Natural killer cell treated with Interleukin-12 subunit alpha and Interleukin-12 subunit beta and Interleukin-15 and Interleukin-18, amount 100 ng/mL, for 72 hours (primary cell): ENCODE measurements around the gene SEC61A1. TPM values are rescaled to one million over a fixed set of nuclear protein-coding genes. Genes with fewer than 3 reads are reported as not detected.
A peak's percentile ranks its signal among the peaks of the same experiment; 100 is the strongest.

Source experiments
- ATAC-seq, 2 donors: fragments of 150-1000 bp; cut with Tn5 transposase in 1 of 2; sonication (Bioruptor Pico), chemical (Tn5 transposase) in 1 of 2; 2 replicates each; pipeline ENCODE4 v1.10.0; 2021
- DNase-seq: peaks from one replicate; pipeline ENCODE4 v3.0.0; 2022; ENCODE audit warnings: low spot score
- H3K27ac Mint-ChIP-seq, 2 donors: 1 replicate in 1 of 2; 2 replicates in 1 of 2; pipeline ENCODE4 v1.8.0; 2022; ENCODE audit warnings: mixed read lengths in 2 of 2, mild to moderate bottlenecking in 1 of 2, moderate library complexity in 1 of 2
- H3K27me3 Mint-ChIP-seq, 2 donors: 1 replicate in 1 of 2; 2 replicates in 1 of 2; pipeline ENCODE4 v1.8.0; 2022; ENCODE audit warnings: mixed read lengths in 2 of 2
- H3K36me3 Mint-ChIP-seq: one replicate; pipeline ENCODE4 v1.8.0; 2022; ENCODE audit warnings: mixed read lengths
- H3K4me1 Mint-ChIP-seq, 2 donors: 1 replicate in 1 of 2; 2 replicates in 1 of 2; pipeline ENCODE4 v1.8.0; 2022; ENCODE audit warnings: low read depth in 2 of 2, mixed read lengths in 2 of 2, mild to moderate bottlenecking in 1 of 2
- H3K4me3 Mint-ChIP-seq: one replicate; pipeline ENCODE4 v1.8.0; 2022; ENCODE audit warnings: mixed read lengths
- H3K9me3 Mint-ChIP-seq: 2 replicates; pipeline ENCODE4 v1.8.0; 2022; ENCODE audit warnings: mixed read lengths
- total RNA-seq, 2 donors: library from RNA; stranded (reverse); gene quantifications; one replicate each; pipeline ENCODE4 v1.2.3, GENCODE V29; 2022

SEC61A1 gene
- total RNA-seq, 2 donors from 2014 or later, result 278 to 291 TPM

DNA sequence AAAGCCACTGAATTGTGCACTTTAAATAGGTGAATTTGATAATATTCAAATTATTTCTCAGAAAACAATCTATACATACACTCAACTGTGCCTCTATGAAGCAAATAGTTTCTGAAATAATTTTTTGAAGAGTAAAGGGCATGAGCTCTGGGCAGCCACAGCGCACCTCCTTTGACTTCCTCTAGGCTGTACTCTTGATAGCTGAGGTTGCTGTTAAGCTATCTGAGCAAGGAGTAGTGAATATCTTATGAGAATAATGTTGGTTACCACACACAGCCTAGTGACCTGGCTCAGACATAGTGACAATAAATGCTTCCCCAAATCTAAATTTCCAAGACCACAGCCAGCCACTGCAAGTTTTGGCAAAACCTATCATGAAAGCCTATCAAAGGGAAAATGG lies 11.6 kb upstream of the SEC61A1 start:
- peaks cover 15 to 22% of the 10 kb centered on the region in 2 donors for H3K27me3 Mint-ChIP-seq
- no peak overlapping the region for H3K27ac Mint-ChIP-seq
- no peaks in the 10 kb centered on the region for H3K9me3 Mint-ChIP-seq
- no peak overlapping the region for H3K4me3 Mint-ChIP-seq
- H3K36me3 Mint-ChIP-seq, result no peaks in the 10 kb centered on the region
- H3K4me1 Mint-ChIP-seq, result no peaks in the 10 kb centered on the region
- ATAC-seq, result no peak
- DNase-seq, result no peak

DNA sequence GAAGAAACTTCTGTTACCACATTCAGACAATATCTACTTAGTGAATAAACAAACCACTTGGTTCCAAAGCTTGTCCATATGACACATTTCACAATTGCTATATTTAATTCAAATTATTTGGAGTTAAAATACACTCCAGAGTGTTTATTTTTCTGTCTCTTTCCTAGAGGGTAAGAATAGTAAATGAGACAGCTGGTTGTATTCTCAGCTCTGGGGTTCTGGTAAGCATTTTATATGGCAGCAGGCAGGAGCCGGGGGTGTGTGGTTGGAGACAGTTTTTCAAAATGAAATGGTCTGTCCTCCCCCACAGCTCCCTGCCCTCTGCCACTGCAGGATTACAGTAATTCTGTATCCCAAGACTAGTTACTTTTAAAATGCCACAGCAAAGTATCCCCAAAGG lies 10.9 kb upstream of the SEC61A1 start:
- Mint-ChIP-seq H3K27me3 (peaks cover 19 to 22% of the 10 kb centered on the region in 2 donors), H3K4me3 (no peak overlapping the region), H3K27ac (no peak overlapping the region), H3K4me1 (no peaks in the 10 kb centered on the region), H3K9me3 (no peaks in the 10 kb centered on the region), H3K36me3 (no peaks in the 10 kb centered on the region)
- DNase-seq, result no peak
- no peak for ATAC-seq

DNA sequence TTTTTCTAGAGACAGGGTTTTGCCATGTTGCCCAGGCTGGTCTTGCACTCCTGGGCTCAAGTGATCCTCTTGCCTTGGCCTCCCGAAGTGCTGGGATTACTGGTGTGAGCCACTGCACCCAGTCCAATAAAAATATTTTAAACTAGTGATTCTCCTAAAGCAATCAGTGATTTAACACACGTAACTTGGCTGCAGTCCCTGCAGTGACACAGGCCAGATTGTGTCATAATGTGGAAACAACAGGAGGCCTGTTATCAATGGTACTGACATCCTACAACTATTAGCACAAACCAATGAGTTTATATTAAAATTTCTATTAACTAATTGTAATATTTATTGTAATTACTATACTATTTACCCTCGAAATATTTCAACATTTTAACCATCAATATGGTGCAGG lies 1.6 kb upstream of the SEC61A1 start:
- Mint-ChIP-seq H3K27me3 (peaks cover 9 to 11% of the 10 kb centered on the region in 2 donors), H3K4me3 (peak overlapping the region; percentile 89), H3K36me3 (peaks cover 31% of the 10 kb centered on the region), H3K27ac (no peak overlapping the region), H3K9me3 (no peaks in the 10 kb centered on the region), H3K4me1 (peaks cover 36 to 39% of the 10 kb centered on the region in 2 donors)
- ATAC-seq (no peak), DNase-seq (no peak)

- peaks cover 34% of the 10 kb centered on the region for H3K36me3 Mint-ChIP-seq
- H3K27me3 Mint-ChIP-seq, result peaks cover 5 to 9% of the 10 kb centered on the region in 2 donors
- peaks cover 38 to 42% of the 10 kb centered on the region in 2 donors for H3K4me1 Mint-ChIP-seq
- H3K4me3 Mint-ChIP-seq, result peak overlapping the region; percentile 89
- no peaks in the 10 kb centered on the region for H3K9me3 Mint-ChIP-seq
- no peak for DNase-seq
- no peak for ATAC-seq
- H3K27ac Mint-ChIP-seq, result peak overlapping the region; percentile 98 to 99
These were observed 789 bp upstream of the SEC61A1 start for GRCh38 chr3:128051459-128051836.

GRCh38 chr3:128052595-128053351 lies 536 bp downstream of the SEC61A1 start:
- no peak for DNase-seq
- Mint-ChIP-seq H3K27ac (peak overlapping the region; percentile 98 to 99), H3K4me1 (peaks cover 41 to 42% of the 10 kb centered on the region in 2 donors), H3K27me3 (no peaks in the 10 kb centered on the region), H3K36me3 (peaks cover 34% of the 10 kb centered on the region), H3K4me3 (peak overlapping the region; percentile 89), H3K9me3 (no peaks in the 10 kb centered on the region)
- peak in 1 of 2 donors; percentile 35 for ATAC-seq

- Mint-ChIP-seq H3K27ac (peak overlapping the region; percentile 98 to 99), H3K4me3 (peak overlapping the region; percentile 89), H3K36me3 (peaks cover 34% of the 10 kb centered on the region), H3K27me3 (no peaks in the 10 kb centered on the region), H3K4me1 (peaks cover 41 to 42% of the 10 kb centered on the region in 2 donors), H3K9me3 (no peaks in the 10 kb centered on the region)
- ATAC-seq (no peak), DNase-seq (no peak)
These were observed 1.4 kb downstream of the SEC61A1 start for GRCh38 chr3:128053614-128054013.

DNA sequence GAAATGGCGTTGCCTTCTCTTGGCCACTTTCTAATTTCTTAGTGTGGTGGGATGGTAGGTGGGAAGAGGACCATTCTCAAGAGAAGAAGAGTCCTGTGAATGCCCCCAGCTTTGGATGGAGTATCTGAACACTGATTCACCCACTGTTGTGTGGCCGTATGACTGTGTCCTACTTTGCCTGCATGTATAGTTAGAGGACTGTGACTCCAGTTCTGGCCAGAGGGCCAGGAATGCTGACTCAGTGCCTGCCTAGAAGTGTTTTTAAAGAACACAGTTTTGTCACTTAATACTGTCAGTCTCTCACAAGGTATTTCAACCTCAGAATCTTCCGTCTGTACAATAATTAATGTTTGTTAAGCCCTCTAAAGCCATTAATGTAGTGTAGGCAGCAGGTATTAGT lies 2.1 kb downstream of the SEC61A1 start:
- H3K4me1 Mint-ChIP-seq, result peaks cover 41 to 42% of the 10 kb centered on the region in 2 donors
- H3K27me3 Mint-ChIP-seq, result no peaks in the 10 kb centered on the region
- peak overlapping the region; percentile 89 for H3K4me3 Mint-ChIP-seq
- DNase-seq (no peak), ATAC-seq (no peak)
- peaks cover 39% of the 10 kb centered on the region for H3K36me3 Mint-ChIP-seq
- H3K27ac Mint-ChIP-seq, result peak overlapping the region; percentile 98 to 99
- no peaks in the 10 kb centered on the region for H3K9me3 Mint-ChIP-seq

GRCh38 chr3:128056258-128056657 lies 4.0 kb downstream of the SEC61A1 start:
- H3K27ac Mint-ChIP-seq, result no peak overlapping the region
- no peaks in the 10 kb centered on the region for H3K27me3 Mint-ChIP-seq
- no peak overlapping the region for H3K4me3 Mint-ChIP-seq
- DNase-seq (no peak), ATAC-seq (no peak)
- peaks cover 57% of the 10 kb centered on the region for H3K36me3 Mint-ChIP-seq
- H3K9me3 Mint-ChIP-seq, result no peaks in the 10 kb centered on the region
- peaks cover 41 to 47% of the 10 kb centered on the region in 2 donors for H3K4me1 Mint-ChIP-seq

DNA sequence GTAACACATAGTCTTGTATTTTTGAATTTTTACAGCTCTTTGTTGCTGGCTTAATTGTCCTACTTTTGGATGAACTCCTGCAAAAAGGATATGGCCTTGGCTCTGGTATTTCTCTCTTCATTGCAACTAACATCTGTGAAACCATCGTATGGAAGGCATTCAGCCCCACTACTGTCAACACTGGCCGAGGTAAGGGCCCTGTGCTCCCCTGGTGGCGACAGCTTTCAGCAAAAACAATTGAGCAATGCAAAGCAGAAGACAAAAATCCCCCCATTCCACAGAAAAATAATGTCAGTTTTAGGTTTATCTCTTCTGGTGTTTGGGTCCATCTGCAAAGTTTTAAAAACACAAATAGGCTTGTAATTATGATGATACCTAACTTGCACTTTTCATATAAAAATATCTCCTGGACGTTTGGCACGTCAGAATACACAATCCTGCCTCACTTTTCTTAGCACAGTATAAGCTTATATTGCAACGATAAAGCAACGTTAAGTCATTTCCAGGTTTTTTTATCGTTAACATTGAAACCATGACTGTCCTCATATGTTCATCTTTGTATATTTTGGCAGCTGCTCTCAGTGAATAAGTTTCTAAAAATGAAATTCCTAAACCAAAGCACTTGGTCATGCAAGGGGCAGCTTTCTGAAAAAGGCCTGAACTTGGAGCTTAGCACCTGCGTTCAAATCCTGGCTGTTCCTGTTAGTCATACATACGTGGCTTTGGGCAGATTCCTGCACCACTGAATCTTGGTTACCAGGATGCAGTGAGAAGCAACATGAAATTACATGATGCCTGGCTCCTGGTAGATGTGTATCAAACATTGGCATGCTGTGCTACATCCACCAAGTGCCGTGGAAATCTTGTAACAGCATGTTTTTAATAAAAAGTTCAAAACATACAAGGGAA lies 8.5 kb downstream of the SEC61A1 start:
- Mint-ChIP-seq H3K27ac (no peak overlapping the region), H3K9me3 (no peaks in the 10 kb centered on the region), H3K4me3 (no peak overlapping the region), H3K4me1 (peaks cover 28 to 34% of the 10 kb centered on the region in 2 donors), H3K36me3 (peaks cover 53% of the 10 kb centered on the region), H3K27me3 (no peaks in the 10 kb centered on the region)
- ATAC-seq, result no peak
- no peak for DNase-seq

DNA sequence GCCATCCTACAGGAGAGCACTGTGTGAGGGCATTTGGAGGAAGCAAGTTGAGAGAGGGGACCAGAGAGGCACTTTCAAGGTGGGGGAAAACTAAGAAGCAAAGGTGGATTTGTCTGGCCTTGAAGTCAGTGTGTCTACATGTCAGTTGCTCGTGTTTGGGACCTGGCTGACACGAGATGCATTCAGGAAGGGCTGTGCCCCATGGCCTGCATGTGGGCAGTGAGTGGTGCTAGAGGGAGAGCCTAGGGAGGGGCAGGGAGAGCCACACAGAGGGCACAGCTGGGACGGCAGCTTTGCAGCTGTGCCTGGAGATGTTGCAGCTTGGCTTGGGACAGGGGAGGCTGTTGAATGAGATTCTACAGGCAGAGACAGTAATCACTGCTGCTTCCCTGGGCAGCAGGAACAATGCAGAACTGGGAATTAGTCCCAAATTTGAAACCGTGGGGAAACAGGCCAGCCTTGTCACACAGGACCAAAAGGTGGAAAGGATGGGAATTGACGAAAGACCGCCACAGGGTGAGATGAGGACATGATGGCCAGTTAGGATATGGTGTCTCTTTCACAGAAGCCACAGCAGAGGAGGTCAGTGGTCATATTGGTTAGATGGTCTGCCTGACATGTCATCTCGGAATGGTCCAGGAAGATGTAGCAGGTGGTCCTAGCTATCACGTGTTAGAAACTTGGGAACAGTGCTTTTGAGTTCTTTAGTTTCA lies 10.0 kb downstream of the SEC61A1 start:
- ATAC-seq, result no peak
- peaks cover 54% of the 10 kb centered on the region for H3K36me3 Mint-ChIP-seq
- H3K4me1 Mint-ChIP-seq, result peaks cover 29 to 31% of the 10 kb centered on the region in 2 donors
- H3K9me3 Mint-ChIP-seq, result no peaks in the 10 kb centered on the region
- no peak for DNase-seq
- no peak overlapping the region for H3K4me3 Mint-ChIP-seq
- H3K27ac Mint-ChIP-seq, result peak overlapping the region in 1 of 2 donors; percentile 53
- no peaks in the 10 kb centered on the region for H3K27me3 Mint-ChIP-seq

- DNase-seq (no peak), ATAC-seq (no peak)
- Mint-ChIP-seq H3K4me3 (no peak overlapping the region), H3K27me3 (no peaks in the 10 kb centered on the region), H3K27ac (no peak overlapping the region), H3K4me1 (peaks cover 38% of the 10 kb centered on the region in 2 donors), H3K9me3 (no peaks in the 10 kb centered on the region), H3K36me3 (peaks cover 66% of the 10 kb centered on the region)
These were observed 11.6 kb downstream of the SEC61A1 start for GRCh38 chr3:128063865-128064264.

DNA sequence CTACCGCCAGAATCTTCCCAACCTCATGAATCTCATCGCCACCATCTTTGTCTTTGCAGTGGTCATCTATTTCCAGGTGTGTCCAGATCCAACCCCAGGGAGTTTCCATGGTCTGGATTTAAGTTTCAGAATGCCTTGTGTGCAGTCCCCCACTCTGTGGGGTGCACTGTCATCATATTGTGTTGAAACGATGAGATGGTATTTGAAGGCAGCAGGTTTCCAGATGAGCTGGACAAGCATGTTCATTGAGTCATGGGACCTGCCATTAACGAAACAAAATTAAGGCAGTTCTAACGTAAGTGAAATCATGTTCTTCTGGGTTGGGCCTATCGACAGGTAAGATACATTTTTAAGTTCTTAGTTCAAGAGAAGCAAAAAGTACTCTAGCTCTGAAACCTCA lies 12.7 kb downstream of the SEC61A1 start:
- Mint-ChIP-seq H3K4me3 (no peak overlapping the region), H3K27me3 (no peaks in the 10 kb centered on the region), H3K4me1 (peaks cover 35% of the 10 kb centered on the region in 2 donors), H3K9me3 (no peaks in the 10 kb centered on the region), H3K36me3 (peaks cover 58% of the 10 kb centered on the region), H3K27ac (no peak overlapping the region)
- DNase-seq (no peak), ATAC-seq (no peak)

DNA sequence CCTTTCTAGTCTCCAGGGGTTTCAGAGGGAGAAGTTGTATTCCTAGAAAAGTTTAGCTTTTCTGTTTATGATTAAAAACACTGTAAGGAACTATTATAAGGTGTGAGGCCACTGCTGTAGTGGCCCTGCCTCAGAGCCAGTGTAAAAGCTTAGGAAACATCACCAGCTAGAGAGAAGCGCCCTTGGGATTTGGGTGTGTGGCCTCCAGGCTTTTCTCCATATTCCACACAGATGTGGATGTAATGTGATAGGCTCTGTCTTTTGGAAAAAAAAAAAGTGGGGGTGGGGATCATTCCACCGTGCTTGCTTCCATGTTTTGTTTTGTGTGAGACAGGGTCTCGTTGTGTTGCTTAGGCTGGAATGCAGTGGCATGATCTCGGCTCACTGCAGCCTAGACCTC lies 13.9 kb downstream of the SEC61A1 start:
- Mint-ChIP-seq H3K4me3 (no peak overlapping the region), H3K27me3 (no peaks in the 10 kb centered on the region)

More for the DNA sequence above, 13.9 kb downstream of the SEC61A1 start:
- H3K36me3 Mint-ChIP-seq, result peaks cover 51% of the 10 kb centered on the region
- H3K4me1 Mint-ChIP-seq, result peaks cover 37 to 40% of the 10 kb centered on the region in 2 donors
- no peak overlapping the region for H3K27ac Mint-ChIP-seq
- ATAC-seq (no peak), DNase-seq (no peak)
- H3K9me3 Mint-ChIP-seq, result no peaks in the 10 kb centered on the region
